ENCODE data around the gene CCDC157. TPM values are rescaled to one million over a fixed set of nuclear protein-coding genes. Genes with fewer than 3 reads are reported as not detected.

CCDC157 gene
- total and polyA plus RNA-seq, 9 of the 15 experiments (the other 6 are each of a cell fraction or from before 2014, with no cell fraction given) = 0.04 to 1.3 (median 0.68) TPM

GRCh38 chr22:30390974-30391691, 34.3 kb downstream of the CCDC157 start:
- Histone ChIP-seq H2AFZ (ENCODE audit: low read depth, low read length) (peak overlapping the region; percentile 41), H3K4me2 (ENCODE audit: insufficient read depth, low read length) (0 out of 2 replicates have a peak overlapping the region, but pooled peaks have one; percentile 6), H3K36me3 (ENCODE audit: control insufficient read depth, insufficient read depth, low read length) (no peaks in the 10 kb centered on the region), H3K79me2 (ENCODE audit: control insufficient read depth, insufficient read depth, low read length) (no peaks in the 10 kb centered on the region), H3K9ac (ENCODE audit: insufficient read depth in 1 of 2, low read depth in 2 of 2, low read length in 2 of 2) (no peak overlapping the region; a peak in 1 of 4 replicates), H3K4me3 (no peak overlapping the region), H3K27me3 (ENCODE audit: control insufficient read depth in 2 of 2, insufficient read depth in 2 of 2, low read length in 2 of 2) (no peaks in the 10 kb centered on the region), H3K4me1 (replicated peaks in 1 of 2; ENCODE audit: control insufficient read depth in 2 of 2, insufficient read depth in 2 of 2, low read length in 2 of 2) (peaks cover 12 to 37% of the 10 kb centered on the region in 2 experiments; a peak in 4 of 5 replicates), H4K20me1 (replicated peaks; ENCODE audit: control insufficient read depth, insufficient read depth, low read length) (no peaks in the 10 kb centered on the region), H3K9me3 (replicated peaks; ENCODE audit: control insufficient read depth, insufficient read depth, low read depth, low read length) (peaks cover 8% of the 10 kb centered on the region; the same call in 1 of the 2 replicates), H3K9me1 (ENCODE audit: control insufficient read depth, insufficient read depth, low read length) (no peaks in the 10 kb centered on the region), H3K27ac (ENCODE audit: extremely low read depth, low read depth, low read length) (peak overlapping the region; percentile 48)
- DNase-seq (ENCODE audit: extremely low read depth in 1 of 4, low spot score in 3 of 4) (peak; percentile 52 to 88 (median 63)), ATAC-seq (peak; percentile 78), FAIRE-seq (peak; percentile 94)
- in situ Hi-C loops (cut with MboI) = loop anchor here (5.0 to 25.0 kb wide), 5 partner anchors 36 to 364 kb away; partner anchors contain the start of genes MTFP1 and OSM
- ChIA-PET POLR2A (interaction anchor here (0.9 to 1.8 kb wide), 3 partner anchors 19 to 103 kb away, joined by 3 to 4 read pairs (median 4); no protein-coding TSS in a partner anchor), CTCF (ENCODE audit: low intra/inter-chr PET ratio) (interaction anchor here (0.5 to 2.2 kb wide), 9 partner anchors 34 to 529 kb away, joined by 3 to 24 read pairs (median 4); no protein-coding TSS in a partner anchor)
- intact Hi-C loops (cut with micrococcal nuclease) = loop anchor here (1.0 to 5.0 kb wide), 4 partner anchors 35 to 366 kb away; no protein-coding TSS in a partner anchor
- WGBS (ENCODE audit: insufficient coverage, low coverage, missing lambda C conversion rate) = 9% methylated on average over 4 of the region's 5 CpGs
- BruUV-seq (replicated peaks) = no TSS peak
- TF ChIP-seq NBN (IDR thresholded peaks at IDR 0.05; ENCODE audit: low read depth) (no peak), GTF2E2 (tag; IDR thresholded peaks at IDR 0.05) (no peak), TCFL5 (CRISPR knock-in tag; conservative IDR thresholded peaks at IDR 0.05) (no peak), ZNF184 (CRISPR knock-in tag; IDR thresholded peaks at IDR 0.05) (no peak), ZNF274 (IDR thresholded peaks at IDR 0.05; ENCODE audit: borderline replicate concordance, low read depth, low read length) (no peak), TRIM28 (IDR thresholded peaks at IDR 0.05) (peak; percentile 94), MYC (IDR thresholded peaks at IDR 0.05; ENCODE audit: low read depth, low read length) (peak; percentile 56), MYC (CRISPR knock-in tag; IDR thresholded peaks at IDR 0.05; ENCODE audit: borderline replicate concordance, low read depth) (no peak), TAF15 (IDR thresholded peaks at IDR 0.05; ENCODE audit: low read depth, low read length) (no peak), TARDBP (IDR thresholded peaks at IDR 0.05) (peak; percentile 24; the same call in 1 of the 2 replicates), CHD4 (IDR thresholded peaks at IDR 0.05; ENCODE audit: insufficient read depth, insufficient replicate concordance, low read depth, low read length, poor library complexity, severe bottlenecking) (no peak), CBX1 (IDR thresholded peaks at IDR 0.05; ENCODE audit: low read depth) (0 out of 2 replicates have a peak, but pooled peaks have one; percentile 55), HDAC3 (IDR thresholded peaks at IDR 0.05; ENCODE audit: borderline replicate concordance, partially characterized antibody) (no peak), MCM7 (IDR thresholded peaks at IDR 0.05) (no peak), ZNF165 (CRISPR knock-in tag; IDR thresholded peaks at IDR 0.05; ENCODE audit: borderline replicate concordance) (no peak), RAD21 (CRISPR knock-in tag; conservative IDR thresholded peaks at IDR 0.05 in 1 of 2, IDR thresholded peaks at IDR 0.05 in 1 of 2) (peak; percentile 75 to 91)
- TF ChIP-seq, protein P1, sequence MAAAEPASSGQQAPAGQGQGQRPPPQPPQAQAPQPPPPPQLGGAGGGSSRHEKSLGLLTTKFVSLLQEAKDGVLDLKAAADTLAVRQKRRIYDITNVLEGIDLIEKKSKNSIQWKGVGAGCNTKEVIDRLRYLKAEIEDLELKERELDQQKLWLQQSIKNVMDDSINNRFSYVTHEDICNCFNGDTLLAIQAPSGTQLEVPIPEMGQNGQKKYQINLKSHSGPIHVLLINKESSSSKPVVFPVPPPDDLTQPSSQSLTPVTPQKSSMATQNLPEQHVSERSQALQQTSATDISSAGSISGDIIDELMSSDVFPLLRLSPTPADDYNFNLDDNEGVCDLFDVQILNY (CRISPR knock-in tag; IDR thresholded peaks at IDR 0.05) = no peak
- TF ChIP-seq, protein P2, sequence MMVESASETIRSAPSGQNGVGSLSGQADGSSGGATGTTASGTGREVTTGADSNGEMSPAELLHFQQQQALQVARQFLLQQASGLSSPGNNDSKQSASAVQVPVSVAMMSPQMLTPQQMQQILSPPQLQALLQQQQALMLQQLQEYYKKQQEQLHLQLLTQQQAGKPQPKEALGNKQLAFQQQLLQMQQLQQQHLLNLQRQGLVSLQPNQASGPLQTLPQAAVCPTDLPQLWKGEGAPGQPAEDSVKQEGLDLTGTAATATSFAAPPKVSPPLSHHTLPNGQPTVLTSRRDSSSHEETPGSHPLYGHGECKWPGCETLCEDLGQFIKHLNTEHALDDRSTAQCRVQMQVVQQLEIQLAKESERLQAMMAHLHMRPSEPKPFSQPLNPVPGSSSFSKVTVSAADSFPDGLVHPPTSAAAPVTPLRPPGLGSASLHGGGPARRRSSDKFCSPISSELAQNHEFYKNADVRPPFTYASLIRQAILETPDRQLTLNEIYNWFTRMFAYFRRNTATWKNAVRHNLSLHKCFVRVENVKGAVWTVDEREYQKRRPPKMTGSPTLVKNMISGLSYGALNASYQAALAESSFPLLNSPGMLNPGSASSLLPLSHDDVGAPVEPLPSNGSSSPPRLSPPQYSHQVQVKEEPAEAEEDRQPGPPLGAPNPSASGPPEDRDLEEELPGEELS (CRISPR knock-in tag; IDR thresholded peaks at IDR 0.05; ENCODE audit: borderline replicate concordance) = no peak
